NCI-H1694 (cell line): ENCODE measurements around the gene SGSH.

Experiments used
- DNase-seq: peaks from one replicate; lab custom pipeline; 2025; lab: John Stamatoyannopoulos, UW

The SGSH gene

GRCh38 chr17:80183581-80184422 is 36.3 kb downstream of the SGSH start:
- no peak for DNase-seq

DNA sequence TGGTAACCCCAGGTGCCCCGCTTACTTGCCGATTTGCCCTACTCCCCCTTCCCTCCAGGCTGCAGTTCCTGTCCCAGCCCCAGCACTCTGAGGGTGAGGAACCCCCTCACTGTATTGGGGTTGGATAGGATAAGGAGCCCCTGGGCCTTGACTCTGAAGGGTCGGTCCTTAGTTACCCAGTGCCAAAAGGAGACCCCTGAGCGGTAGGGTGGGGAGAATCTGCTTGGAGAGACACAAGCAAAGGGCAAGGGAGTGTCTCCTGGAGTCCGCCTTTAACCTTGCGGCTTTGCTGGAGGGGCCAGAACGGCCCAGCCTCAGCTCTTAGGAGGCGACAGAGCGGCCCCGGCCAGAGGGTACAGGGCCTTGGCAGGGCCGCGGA is 37.3 kb downstream of the SGSH start:
- no peak for DNase-seq

GRCh38 chr17:80182118-80182844 is 37.9 kb downstream of the SGSH start:
- no peak for DNase-seq

DNA sequence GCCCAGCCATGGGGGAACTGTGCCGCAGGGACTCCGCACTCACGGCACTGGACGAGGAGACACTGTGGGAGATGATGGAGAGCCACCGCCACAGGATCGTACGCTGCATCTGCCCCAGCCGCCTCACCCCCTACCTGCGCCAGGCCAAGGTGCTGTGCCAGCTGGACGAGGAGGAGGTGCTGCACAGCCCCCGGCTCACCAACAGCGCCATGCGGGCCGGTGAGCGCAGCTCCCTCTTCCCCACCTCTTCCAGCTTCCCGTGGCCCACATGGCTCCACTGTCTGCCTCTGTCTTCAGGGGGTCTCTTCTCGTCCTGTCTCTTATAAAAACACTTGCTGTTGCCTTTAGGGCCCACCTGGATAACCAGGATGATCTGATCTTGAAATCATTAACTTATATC is 38.7 kb downstream of the SGSH start:
- no peak for DNase-seq

DNA sequence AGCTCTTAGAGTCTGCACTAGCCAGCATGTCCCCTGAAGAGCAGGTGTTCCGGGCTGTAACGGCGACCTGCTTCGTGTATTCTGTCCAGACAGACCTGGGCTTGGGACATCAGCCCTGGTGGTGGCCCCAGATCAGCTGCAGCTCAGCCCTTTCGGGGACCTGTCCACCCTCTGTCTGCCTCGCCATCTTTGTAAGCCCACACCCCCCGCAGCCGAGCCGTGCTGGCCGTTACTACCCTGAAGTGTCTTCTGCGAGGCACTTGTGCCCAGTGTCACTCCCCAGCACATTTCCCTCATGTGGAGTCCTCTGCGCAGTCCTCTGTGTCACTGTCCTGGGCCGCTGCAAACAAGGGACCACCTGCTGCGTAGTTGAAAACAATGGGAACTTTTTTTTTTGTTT is 39.9 kb downstream of the SGSH start:
- DNase-seq: no peak

GRCh38 chr17:80177986-80178595 is 42.0 kb downstream of the SGSH start:
- DNase-seq: no peak

DNA sequence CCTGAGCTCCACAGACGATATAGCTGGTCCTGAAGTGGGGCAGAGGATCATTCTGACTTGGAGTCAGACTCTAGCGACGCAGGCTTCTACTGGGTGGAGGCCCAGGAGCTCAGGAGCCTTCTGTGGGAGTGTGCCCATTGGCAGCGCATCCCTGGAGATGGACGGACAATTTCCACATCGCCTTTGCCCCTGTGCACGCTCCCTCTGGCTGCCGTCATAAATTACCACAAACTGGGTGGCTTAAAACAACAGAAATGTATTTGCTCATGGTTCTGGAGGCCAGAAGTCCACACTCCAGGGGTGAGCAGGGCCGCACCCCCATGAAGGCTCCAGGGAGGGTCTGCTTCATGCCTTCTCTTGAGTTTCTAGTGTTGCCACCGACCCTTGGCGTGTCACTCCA is 43.4 kb downstream of the SGSH start:
- no peak for DNase-seq

GRCh38 chr17:80173916-80174315 is 46.2 kb downstream of the SGSH start:
- no peak for DNase-seq

DNA sequence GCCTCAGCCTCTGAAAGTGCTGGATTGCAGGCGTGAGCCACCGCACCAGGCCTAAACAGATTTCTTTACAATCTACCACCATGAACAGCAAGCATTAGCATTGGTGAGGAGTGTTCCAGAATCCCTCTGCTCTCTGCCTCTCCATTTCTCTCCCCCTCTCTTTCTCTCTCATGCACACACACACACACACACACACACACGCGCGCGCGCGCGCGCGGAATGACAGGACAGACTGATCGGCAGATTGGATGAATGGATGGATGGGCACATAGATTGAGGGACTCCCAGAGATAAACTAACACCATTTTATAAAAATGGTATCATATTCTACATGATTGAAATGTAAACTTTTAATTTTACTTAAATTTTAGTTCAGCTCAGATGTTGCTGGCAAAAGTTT is 47.0 kb downstream of the SGSH start:
- no peak for DNase-seq

DNA sequence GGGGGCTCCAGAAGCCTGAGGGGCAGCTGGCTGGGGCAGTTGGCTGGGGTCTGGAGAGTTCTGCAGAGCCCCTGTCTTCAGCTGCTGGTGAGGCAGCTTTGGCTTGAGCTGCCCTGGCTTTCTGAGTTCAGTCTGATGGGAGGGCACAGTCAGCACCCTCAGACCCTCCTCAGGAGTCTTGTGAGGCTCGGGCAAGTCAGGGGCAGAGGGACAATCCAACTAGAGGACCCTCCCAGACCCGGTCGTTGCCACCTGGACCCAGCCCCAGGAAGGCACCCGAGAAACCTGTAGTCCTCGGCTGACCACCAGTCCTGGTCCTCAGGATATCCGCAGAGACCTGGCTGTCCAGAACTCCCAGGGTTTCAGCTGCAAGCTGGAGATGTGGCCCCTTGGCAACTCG is 48.5 kb downstream of the SGSH start:
- no peak for DNase-seq

DNA sequence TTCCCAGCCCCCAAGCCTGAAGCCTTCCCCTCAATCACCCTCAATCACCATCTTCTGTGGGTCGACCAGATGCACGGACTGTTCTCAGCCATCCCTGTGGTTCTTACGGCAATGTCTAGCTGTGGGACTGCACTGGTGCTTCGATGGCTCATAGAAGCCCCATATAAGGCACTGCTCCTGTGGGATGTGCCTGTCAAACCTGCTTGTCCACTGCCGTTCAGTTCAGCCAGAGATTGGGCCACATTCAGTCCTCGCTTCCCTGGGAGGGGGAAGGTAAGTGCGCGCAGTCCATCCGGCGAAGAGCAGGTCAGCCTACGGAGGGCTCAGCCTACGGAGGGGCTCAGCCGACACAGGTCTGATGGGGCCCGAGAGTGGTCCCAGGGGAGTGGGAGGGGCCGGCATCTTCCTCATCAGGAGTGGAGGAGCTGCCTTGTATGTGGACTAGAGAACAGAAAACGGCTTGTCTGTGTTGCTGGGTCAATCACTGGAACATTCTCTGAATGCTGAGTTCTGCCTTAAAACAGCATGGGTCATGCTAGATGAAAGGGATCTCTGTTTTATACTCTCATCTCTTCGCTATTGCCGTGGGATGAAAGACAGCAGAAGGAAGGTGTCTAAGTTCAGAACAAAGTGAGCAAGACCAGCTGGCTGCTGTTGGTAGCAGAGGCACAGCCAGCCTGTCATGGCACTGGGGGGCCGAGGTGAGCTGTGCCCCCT is 50.2 kb downstream of the SGSH start, which contains the start of gene CARD14:
Gene CARD14, plus strand, starts transcription at position 247 of the 717 bp plus-strand sequence. CDS start 11,409 bp downstream, outside the sequence.
- DNase-seq: no peak

- no peak for DNase-seq
Measured at GRCh38 chr17:80169107-80169506, 51.0 kb downstream of the SGSH start.

DNA sequence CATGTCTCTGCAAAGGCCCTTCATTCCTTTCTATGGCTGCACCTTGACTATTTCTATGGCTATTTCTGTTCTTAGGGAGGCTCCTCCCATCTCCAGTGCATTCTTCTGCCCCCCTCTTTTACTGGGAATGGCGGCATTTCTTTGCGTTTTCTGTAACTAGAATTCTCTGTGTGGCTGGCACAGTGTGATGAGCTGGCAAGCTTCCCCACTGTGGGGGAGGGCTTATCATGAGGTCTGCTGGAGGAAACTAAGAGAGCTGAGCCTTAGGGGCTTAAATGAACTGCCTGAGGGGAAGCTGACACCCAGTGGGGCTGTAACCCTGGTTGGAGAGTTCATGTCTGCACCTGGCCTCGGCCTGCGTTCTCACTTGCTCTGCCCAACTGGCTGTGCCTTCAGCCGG is 51.8 kb downstream of the SGSH start:
- no peak for DNase-seq

GRCh38 chr17:80166446-80166845 is 53.7 kb downstream of the SGSH start:
- no peak for DNase-seq

DNA sequence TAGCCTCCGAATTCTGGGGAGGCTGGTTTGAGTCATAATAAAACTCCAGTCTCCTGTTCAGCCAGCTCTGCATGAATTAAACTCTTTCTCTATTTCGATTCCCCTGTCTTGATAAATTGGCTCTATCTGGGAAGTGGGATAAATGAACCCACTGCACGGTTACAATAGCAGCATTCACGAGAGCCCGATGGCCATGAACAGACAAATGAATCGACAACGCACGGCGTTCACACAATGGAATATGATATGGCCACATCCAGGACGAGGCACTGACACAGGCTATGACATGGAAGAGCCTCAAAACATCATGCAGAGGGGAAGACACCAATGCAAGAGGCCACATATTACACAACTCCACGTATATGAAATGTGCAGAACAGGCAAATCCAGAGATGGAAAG is 55.9 kb downstream of the SGSH start:
- DNase-seq: no peak

GRCh38 chr17:80163336-80163735 is 56.8 kb downstream of the SGSH start:
- no peak for DNase-seq

DNA sequence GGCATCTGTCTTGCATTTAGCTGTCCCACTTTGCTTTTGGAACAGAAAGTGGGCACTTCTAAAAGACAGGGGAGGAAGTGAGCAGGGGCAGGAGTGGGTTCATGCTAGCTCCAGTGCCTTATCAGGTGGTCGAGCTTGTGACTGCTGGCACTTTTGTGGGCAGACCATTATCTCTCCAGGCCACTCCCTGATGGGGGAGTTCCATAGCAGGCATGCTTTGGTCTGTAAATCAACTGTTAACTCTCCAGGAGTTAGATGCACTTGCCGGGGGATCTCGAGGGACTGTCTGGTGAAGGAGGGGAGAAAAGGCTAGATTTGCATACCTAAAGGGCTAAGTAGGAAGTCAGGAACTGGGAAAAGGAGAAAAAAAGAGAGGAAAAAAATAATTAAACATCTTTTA is 59.6 kb downstream of the SGSH start:
- DNase-seq: no peak
